Mammary epithelial cell (primary cell): Measurements from ENCODE around the gene UBE2H.

ENCODE experiments used
- EZH2 ChIP-seq: IDR thresholded peaks from 2 replicates; pipeline ENCODE4 v1.6.1; 2012; ENCODE audit warnings: low read length, inconsistent platforms, borderline replicate concordance
- TF ChIP-seq, protein P1 (sequence below), 2 donors: IDR thresholded peaks in 1 of 2; conservative IDR thresholded peaks in 1 of 2; 2 replicates each; pipeline ENCODE4 v1.5.1; 2011 to 2012; ENCODE audit warnings: inconsistent platforms in 2 of 2, low read length in 2 of 2, mild to moderate bottlenecking in 2 of 2, control low read depth in 1 of 2, low read depth in 1 of 2; ENCODE audit not compliant: insufficient read depth in 1 of 2; ENCODE audit errors: extremely low read depth in 1 of 2

- TF ChIP-seq, protein P1, sequence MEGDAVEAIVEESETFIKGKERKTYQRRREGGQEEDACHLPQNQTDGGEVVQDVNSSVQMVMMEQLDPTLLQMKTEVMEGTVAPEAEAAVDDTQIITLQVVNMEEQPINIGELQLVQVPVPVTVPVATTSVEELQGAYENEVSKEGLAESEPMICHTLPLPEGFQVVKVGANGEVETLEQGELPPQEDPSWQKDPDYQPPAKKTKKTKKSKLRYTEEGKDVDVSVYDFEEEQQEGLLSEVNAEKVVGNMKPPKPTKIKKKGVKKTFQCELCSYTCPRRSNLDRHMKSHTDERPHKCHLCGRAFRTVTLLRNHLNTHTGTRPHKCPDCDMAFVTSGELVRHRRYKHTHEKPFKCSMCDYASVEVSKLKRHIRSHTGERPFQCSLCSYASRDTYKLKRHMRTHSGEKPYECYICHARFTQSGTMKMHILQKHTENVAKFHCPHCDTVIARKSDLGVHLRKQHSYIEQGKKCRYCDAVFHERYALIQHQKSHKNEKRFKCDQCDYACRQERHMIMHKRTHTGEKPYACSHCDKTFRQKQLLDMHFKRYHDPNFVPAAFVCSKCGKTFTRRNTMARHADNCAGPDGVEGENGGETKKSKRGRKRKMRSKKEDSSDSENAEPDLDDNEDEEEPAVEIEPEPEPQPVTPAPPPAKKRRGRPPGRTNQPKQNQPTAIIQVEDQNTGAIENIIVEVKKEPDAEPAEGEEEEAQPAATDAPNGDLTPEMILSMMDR (conservative IDR thresholded peaks at IDR 0.05 in 1 of 2, IDR thresholded peaks at IDR 0.05 in 1 of 2; ENCODE audit: extremely low read depth in 1 of 2, insufficient read depth in 1 of 2, low read depth in 1 of 2, low read length in 2 of 2), result no peak
- TF ChIP-seq EZH2, result no peak
Measured at GRCh38 chr7:129969881-129970446, 17.2 kb upstream of the UBE2H start.
